HG03135 (cell line): ENCODE results near the gene MCF2L.
"Not testable (repeated sequence)": the region's sequence is repeated elsewhere in the genome, so short reads cannot be mapped to it uniquely, and the experiment has no call there.

Source experiments
- ATAC-seq: cut with Tn5 transposase; IDR thresholded peaks from one replicate; pipeline ENCODE4 v1.9.1; 2021; ENCODE audit warnings: mild to moderate bottlenecking, moderate library complexity; ENCODE audit not compliant: unreplicated experiment

Gene MCF2L

DNA sequence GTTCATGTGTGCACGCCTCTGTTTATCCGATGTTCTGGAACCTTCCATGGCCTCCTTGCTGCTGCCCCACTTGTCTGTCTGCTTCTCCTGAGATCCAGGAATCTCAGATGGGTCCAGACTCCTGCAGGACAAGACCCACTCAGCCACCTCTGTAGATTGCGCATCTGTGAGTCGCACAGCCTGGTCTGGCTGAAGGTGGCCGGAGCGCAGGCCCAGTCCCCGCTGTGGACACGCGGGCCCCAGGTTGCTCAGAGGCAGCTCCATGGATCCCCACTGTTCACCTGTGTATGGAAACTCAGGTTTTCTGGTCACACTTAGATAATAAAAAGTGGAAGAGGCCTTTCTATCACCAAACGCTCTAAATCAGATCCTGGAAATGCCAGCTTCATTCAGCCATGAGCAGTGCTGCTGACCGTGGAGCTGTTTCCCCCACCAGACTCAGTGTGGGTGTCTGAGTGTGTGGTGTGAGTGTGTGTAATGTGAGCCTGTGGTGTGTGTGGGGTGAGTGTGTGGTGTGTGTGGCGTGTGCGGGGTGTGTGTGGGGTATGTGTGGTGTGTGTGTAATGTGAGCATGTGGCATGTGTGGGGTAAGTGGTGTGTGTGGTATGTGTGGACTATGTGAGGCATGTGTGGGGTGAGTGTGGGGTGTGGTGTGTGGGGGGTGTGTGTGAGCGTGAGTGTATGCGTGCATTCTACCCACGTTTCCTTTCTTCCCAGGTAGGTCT is 59.5 kb downstream of the MCF2L start:
- no peak for ATAC-seq

DNA sequence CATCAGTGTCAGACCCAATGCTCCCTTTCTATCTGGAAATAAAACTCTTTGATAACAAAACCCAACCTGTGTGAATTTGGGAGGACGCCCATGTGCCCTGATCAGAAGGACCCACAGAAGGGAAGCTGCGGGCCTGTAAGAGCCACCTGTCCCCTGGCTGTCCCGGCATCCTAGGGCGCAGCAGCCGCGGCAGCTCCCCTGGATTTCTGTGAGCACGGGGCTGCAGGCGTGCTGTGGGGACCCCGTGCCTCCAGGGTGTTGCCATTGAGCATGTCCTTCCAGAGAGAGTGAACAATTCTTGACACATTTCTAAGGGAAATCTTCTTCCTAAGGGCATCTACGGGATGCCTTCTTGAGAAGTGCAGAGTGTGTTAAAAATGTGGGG is 60.0 kb downstream of the MCF2L start:
- no peak for ATAC-seq

DNA sequence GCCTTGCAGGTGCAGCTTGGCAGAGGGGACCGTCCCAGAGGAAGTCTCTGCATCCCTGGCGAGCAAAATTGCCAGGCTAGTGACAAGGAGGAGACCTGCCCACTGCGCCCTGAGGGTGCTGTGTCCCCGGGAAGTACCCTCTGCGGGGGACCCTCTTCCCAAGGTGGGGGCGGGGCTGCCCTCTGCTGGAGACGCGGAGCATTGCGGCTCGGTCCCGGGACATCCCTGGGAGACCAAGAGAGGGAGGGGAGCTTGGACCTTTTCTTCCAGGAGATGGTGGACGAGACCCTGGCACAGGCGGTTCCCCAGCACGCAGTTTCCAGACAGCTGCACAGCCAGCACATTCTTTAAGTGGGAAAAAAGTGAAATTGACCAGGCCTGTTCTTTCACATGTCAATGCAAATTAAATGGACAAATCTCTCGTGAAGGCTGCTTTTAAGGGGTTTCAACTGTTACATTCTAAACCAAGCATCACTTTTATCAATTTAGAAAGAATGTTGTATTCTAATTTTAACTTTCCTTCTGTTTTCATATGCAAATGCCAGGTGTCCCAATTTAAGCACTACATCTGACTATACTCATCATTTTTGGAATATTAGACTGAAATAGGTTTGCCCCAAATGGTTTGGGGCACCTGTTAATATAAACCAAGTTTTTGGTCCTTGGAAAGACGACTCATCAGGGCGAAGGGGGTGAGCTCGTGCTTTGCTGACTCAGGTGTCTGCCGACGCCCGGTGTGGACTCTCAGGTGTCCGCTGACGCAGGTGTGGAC is 60.7 kb downstream of the MCF2L start:
- ATAC-seq: no peak

DNA sequence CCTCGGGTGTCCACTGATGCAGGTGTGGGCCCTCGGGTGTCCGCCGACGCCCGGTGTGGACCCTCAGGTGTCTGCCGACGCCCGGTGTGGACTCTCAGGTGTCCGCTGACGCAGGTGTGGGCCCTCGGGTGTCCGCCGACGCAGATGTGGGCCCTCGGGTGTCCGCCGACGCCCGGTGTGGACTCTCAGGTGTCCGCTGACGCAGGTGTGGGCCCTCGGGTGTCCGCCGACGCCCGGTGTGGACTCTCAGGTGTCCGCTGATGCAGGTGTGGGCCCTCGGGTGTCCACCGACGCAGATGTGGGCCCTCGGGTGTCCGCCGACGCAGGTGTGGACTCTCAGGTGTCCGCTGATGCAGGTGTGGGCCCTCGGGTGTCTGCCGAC is 61.2 kb downstream of the MCF2L start:
- ATAC-seq: not testable (repeated sequence)

DNA sequence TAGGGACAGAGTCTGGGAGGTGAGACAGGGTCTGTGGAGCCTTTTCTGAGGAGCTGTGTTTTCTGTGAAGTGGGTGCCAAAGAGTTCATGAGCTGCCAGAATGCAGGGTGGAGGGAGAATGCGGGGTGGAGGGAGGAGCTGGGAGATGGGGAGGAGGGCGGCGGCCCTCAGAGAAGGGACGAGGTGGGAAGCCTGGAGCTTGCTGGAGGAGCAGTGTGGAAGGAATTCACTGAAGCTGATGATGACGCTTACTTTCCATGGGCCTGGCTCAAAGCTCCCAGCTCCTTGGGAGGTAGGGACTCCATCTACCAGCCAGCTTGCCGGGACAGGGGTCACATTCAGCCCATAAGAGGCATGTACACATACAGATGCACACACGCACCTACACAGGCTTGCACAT is 62.5 kb downstream of the MCF2L start:
- ATAC-seq: no peak

DNA sequence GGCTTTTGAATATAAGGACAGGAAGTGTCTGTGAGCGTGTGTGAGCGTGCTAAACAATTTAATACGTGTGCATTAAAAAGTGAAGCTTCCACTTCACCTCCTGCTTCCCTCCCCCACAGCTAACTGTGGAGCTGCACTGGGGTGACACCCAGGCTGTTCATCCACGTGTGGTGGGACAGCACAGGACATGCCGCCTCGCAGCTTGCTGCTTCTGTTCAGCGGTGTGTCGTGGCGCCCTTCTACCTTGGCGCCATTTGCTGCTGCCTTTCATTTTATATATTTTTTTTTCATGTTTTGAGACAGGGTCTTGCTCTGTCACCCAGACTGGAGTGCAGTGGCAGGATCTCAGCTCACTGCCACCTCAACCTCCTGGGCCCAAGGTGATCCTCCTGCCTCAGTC is 63.3 kb downstream of the MCF2L start:
- no peak for ATAC-seq

DNA sequence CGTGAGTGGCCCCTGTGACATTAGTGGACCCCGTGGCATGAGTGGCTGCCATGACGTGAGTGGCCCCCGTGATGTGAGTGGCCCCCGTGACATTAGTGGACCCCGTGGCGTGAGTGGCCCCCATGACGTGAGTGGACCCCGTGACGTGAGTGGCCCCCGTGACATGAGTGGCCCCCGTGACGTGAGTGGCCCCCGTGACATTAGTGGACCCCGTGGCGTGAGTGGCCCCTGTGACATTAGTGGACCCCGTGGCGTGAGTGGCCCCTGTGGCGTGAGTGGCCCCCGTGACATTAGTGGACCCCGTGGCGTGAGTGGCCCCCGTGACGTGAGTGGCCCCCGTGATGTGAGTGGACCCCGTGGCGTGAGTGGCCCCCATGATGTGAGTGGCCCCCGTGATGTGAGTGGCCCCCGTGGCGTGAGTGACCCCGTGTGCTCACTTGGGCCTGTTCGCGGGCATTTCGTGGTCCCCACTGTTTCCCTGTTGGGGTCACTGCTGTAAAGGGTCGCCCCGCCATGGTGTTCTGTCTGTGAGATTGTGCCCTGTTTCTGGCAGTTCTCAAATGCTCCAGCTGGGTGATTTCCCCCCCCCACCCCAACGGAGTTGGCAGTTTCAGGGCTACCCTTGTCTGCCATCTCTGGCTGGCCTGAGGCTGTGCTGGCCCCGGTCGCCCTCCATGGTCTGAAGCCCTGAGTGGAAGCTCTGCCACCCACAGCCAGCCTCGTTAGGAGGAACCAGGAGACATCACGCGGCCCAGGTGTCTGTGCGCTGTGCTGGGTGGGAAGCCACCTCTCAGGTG is 64.2 kb downstream of the MCF2L start:
- ATAC-seq: no peak

DNA sequence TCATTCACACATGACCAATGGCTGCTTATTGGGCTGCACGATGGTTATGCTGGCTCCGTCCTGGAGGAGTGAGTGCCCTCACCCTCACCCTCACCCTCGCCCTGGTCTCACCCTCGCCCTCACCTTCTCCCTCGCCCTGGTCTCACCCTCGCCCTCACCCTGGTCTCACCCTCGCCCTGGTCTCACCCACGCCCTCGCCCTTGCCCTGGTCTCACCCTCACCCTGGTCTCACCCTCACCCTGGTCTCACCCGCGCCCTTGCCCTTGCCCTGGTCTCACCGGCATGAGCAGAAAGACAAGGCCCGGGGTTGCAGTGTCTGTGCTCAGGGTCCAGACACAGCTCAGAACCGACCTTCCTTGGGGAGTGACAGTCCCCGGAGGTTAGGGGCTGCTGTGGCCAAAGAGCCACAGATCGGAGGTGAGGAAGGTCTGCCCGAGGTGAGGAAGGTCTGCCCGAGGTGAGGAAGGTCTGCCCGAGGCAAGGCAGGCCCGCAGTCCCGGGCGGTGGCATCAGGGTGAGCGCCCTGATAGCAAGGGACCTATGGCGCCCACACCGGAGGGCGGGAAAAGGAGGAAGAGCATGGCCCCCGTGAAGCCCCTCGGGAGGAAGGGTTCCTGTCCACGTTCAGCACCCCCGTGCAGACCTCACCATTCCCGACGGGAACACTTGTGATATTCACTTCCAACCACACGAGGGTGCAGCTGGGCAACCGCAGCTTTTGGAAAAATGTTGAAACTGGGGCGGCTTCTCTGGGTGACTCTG is 65.6 kb downstream of the MCF2L start:
- no peak for ATAC-seq

DNA sequence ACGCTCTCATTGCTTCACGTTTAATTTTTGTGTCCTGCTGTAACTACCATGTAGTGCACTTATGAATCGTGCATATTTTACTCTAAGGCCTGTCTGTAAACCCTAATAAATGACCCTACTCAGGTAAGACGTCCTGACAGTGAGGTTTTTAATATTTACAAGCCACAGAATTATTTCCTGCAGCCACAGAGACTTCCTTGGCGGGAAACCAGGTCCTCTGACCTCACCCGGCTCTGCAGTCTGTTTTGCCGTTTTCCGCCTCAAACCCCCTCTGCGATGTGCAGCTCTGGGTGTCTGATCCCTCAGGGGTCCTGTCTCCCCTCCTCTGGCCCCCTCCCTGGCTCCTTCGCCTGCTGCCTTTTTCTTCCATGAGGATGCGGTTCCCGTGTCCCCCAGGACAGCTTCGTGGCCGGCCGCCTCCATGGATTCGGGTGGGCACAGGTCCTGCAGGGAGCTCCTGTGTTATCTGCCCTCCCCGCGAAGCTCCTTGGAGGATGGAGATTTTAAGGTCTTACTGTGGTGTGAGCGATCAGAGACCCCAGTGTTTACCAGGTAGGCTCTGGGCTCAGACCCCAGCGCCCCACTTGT is 66.3 kb downstream of the MCF2L start:
- ATAC-seq: no peak

DNA sequence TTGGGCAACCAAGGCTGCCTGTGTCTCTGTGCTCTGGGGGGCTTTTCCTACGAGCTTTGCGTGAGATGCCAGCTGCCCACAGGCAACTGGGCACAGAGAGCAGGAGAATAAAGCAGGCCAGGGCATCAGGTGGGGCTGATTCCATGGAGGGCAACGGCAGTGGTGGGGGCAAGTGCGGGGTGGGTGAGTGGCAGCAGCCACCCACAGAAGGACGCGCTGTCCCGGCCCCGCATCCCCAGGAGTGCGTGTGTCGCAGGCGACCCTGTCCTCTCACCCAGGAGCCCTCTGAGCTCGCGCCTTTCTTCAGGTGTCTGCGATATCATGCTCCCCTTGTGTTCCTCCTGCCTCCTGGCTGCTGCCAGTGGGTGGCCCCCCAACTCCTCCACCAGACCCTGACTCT is 67.4 kb downstream of the MCF2L start:
- no peak for ATAC-seq

DNA sequence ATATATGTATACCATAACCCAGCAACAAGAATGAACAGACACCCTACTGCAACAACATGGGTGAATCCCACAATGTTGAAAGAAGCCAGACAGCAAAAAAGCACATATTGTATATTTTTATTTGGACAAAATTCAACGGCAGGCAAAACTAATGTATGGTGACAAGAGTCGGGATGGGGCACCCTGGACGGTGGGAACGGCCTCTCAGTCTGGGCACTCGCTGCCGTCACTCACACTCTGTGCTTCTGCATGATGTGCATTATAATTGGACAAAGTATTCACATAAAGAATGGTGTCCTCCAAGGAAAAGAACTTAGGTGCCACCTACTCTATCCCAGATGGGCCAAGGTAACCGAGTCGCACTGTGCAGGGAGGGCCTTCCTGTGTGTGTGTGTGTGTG is 71.0 kb downstream of the MCF2L start:
- no peak for ATAC-seq

DNA sequence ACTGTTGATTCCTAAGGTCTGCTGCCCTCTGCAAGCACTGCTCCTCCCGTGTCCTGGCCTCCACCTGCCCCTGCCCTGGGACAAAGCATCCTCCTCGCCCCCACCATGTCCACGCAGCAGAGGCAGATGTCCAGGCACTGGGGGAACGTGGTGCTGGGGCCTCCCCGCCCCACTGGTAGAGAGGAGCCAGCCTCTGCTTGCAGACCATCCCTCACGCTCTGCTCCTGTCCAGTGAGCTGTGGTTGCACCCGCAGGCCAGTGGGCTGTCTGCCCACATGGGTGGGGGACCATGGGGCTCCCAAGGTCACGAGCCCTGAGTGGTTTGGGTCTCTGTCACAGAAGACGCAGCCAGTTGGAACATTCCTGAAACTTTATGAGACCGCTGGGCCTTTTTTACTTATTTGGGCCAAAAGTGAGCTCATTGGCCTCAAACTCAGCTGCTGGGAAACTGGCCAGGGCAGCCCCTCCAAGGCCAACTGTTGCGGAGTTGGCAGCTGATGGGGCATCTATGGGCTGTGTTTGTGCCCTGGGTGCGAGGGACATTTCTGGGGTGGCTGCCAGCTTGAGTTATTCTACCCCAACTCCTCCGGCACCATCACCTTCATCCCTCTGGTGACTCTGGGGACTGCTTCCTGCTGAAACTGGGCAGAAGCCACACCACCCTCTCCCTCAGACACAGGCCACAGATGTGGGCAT is 71.7 kb downstream of the MCF2L start:
- ATAC-seq: no peak

DNA sequence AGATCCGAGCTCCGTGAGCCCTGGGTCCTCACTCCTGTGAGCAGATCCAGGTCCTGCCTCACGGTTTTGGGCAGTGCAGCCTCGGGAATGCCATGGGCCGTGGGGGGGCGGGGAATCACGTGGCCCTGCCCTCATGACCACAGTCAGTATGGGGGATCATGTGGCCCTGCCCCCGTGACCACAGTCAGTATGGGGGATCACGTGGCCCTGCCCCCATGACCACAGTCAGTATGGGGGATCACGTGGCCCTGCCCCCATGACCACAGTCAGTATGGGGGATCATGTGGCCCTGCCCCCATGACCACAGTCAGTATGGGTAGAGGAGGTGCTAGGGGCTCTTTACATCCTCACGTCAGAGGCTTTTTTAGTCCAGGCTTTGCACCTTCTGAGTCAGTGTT is 72.3 kb downstream of the MCF2L start:
- no peak for ATAC-seq

DNA sequence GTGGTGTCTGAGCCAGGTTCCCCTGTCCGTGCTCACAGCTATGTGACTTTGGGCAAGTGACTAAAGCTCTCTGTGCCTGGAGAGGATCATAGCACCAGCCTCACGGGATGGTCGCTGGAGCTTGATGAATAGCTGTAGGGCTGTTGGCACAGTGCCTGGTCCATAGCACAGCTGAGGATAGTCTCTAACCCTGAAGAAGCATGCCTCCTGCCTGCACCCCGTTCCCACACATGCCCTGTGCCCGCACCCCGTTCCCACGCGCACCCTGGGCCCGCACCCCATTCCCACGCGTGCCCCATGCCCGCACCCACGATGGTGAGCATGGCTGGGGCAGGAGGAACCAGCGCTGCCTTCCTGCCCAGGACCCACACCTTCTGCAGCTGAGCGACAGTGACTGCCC is 72.9 kb downstream of the MCF2L start:
- ATAC-seq: no peak

DNA sequence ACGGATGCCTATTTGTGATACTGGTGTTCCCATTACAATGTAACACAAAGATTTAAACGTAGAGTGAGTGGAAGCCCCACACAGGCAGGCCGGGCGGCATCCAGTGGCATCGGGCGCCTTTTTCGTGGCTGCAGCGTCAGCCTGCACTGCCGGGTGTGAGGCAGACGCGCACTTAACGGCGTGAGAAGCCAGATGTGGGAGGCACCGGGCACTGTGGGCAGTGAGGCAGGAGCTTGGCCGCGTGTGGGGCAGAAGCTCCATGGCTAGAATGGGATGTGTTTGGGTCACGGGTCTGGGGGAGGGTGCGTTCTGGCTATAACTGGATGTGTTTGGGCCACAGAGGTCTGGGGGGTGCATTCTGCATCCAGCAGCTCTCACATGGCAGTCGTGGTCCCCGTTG is 73.4 kb downstream of the MCF2L start:
- ATAC-seq: no peak

DNA sequence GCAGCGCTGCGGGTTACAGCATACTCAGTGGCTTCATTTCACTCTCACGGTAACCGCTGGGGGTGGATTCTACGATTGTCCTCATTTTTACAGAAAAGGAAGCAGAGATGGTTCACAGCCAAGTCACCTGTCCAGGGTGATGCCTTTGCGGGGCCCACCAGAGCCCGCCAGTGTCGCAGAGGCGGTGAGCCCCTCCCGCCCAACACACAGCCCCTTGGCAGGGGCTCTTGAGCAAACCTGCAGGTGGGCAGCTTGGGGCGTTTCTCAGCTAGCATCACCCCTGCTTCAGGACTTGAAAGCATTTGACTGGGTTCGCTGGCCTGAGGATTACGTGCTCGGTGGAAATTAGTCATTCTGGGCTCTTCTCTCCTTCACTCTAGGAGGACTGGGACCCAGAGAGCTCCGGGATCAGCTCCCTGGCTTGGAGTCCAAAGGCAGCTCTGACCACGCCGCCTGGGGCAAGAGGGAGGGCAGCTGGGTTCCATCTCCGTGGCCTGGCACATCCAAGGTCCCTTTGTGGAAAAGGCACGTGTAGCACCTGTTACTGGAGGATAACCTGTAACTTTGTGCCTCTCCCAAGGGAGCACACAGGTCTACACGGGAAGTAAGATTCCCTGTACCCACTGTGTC is 74.1 kb downstream of the MCF2L start:
- no peak for ATAC-seq

DNA sequence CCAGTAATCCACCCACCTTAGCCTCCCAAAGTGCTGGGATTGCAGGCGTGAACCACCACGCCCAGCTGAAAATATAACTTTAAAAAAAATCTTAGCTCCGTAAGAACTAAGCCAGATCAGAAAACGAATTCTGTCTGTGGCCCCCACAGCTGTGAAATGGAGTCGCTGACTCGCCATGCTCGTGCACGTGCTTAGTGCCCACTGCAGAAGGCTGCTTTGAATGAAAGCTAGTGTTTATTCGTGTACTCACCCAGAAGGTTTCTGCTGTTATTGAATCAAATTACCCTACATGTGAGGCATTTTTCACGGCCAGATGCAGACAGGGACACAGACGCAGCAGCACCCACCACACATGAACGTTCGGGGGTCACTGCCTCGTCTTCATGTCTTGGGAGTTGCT is 74.9 kb downstream of the MCF2L start:
- ATAC-seq: no peak

DNA sequence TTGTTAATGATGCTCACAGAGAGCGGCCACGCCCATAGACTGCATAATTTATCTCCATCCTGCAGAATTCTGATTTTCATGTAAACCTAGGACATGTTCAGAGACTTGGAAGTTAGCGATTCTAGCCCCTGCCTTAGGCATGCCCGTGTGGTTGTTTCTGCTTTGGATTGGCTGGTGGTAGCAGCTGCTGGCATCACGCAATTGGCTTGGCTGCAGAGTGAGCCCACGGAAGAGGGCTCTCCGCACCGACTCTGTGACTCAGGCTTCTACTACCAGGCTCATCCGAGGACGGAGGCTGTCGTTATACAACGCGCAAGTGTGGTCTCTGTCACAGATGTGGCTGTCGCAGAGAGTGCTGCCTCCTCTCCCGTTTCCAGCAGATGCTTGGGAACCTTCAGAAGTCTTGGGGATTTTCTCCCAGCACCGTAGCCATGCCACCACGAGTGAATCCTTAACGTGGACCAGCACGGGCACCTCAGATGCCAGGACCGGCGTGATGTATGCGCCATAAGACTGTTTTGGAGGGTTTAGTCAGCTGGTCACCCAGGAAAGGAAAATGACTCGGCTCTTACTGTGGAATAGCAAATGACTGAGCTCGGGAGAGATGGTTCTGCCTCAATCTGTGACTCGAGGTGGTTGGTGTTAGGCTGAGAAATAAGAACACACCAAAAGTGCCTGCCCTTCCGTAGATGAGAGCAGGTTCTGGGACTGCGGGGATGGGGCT is 75.5 kb downstream of the MCF2L start:
- no peak for ATAC-seq
